Measurements from ENCODE around the gene SYPL1.

Gene SYPL1

DNA sequence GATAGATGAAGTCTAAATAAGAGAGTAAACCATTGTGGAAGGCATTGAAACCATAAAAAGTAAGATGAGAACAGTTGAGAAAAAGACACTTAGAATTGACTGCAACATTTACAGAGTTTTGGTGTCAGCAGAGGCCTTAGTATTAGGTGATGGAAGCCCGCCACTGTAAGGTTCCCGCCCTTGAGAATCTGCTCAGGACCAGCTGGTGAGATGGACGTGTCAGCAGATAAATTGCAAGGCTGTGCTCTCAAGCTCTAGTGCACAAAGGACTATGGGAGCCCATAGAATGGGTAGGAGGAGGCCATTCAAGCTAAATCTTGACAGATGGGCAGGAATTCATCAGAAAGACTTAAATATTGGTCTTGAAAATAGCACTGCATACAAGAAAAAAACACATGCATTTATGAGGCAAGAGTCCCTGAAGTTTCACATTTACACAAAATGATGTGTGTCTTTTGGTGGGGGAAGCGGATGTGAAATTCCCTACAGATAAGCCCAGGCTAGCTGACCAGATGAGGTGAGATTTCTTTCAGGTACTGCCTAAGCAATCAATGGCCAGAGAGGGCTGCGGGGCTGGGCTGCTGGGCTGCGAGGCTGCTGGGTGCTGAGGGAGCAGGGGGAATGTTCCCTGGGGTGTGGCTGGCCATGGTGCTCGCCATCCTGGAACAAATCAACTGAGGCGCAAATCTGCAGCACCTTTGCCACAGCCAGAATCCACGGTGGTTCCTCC, 42.5 kb downstream of the SYPL1 start:
- Histone ChIP-seq H3K4me1 (ENCODE audit: control insufficient read depth in 1 of 2, insufficient read depth in 2 of 2, low read length in 2 of 2) (peaks cover 43 to 44% of the 10 kb centered on the region in 2 donors), H3K9me3 (ENCODE audit: control insufficient read depth in 1 of 2, low read length in 2 of 2) (no peaks in the 10 kb centered on the region), H3K9ac (ENCODE audit: low read depth in 1 of 2, low read length in 2 of 2) (no peak overlapping the region), H3K36me3 (ENCODE audit: control insufficient read depth in 1 of 2, insufficient read depth in 2 of 2, low read length in 2 of 2) (no peaks in the 10 kb centered on the region), H3K27me3 (ENCODE audit: control insufficient read depth in 1 of 2, insufficient read depth in 2 of 2, low read length in 2 of 2) (no peaks in the 10 kb centered on the region), H3K27ac (ENCODE audit: low read depth, low read length) (no peak overlapping the region), H3K4me3 (ENCODE audit: low read depth in 1 of 2, low read length in 2 of 2) (no peak overlapping the region)

DNA sequence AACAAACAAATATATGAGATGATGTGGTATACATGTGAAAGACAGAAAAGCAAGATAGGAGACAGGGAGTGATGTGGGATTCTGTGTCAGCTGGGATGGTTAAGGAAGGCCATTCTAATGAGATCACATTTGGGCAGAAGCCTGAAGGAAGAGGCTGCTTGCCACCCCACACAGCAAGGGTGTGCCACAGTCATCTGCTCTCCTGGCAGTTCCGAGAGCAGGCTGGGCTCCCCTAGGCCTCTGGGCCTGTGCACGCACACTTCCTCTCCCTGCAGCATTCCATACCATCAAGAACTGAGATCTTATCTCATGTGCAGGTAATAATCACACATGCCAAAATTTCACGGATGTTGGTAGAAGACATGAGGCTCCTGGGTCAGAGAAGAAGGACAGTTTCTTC, 43.1 kb downstream of the SYPL1 start:
- H3K9ac ChIP-seq (ENCODE audit: low read depth in 1 of 2, low read length in 2 of 2): no peak overlapping the region
- H3K27ac ChIP-seq (ENCODE audit: low read depth, low read length): no peak overlapping the region
- H3K27me3 ChIP-seq (ENCODE audit: control insufficient read depth in 1 of 2, insufficient read depth in 2 of 2, low read length in 2 of 2): no peaks in the 10 kb centered on the region
- H3K9me3 ChIP-seq (ENCODE audit: control insufficient read depth in 1 of 2, low read length in 2 of 2): no peaks in the 10 kb centered on the region
- no peak overlapping the region for H3K4me3 ChIP-seq (ENCODE audit: low read depth in 1 of 2, low read length in 2 of 2)
- peaks cover 49 to 50% of the 10 kb centered on the region in 2 donors for H3K4me1 ChIP-seq (ENCODE audit: control insufficient read depth in 1 of 2, insufficient read depth in 2 of 2, low read length in 2 of 2)
- no peaks in the 10 kb centered on the region for H3K36me3 ChIP-seq (ENCODE audit: control insufficient read depth in 1 of 2, insufficient read depth in 2 of 2, low read length in 2 of 2)

DNA sequence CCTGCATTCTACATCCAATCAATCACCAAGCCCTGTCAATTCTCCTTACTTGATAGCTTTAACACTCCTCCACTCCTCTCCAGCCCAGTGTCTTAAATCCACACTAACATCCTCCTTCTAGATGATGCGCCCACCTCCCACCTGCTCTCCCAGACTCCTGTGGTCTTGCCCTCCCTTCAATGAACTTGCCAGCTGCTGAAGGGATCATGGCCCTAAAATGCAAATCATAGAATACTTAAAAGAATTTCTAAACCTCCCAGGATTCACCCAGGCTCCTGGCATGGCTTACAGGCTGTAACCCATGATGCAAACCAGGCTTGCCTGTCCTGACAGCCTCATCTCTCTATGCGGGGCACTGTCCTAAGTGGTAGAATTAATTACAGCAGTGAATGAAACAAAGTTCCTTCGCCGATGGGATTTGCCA, 43.6 kb downstream of the SYPL1 start:
- H3K4me3 ChIP-seq (ENCODE audit: low read depth in 1 of 2, low read length in 2 of 2): no peak overlapping the region
- H3K27ac ChIP-seq (ENCODE audit: low read depth, low read length): no peak overlapping the region
- H3K9ac ChIP-seq (ENCODE audit: low read depth in 1 of 2, low read length in 2 of 2): no peak overlapping the region
- H3K4me1 ChIP-seq (ENCODE audit: control insufficient read depth in 1 of 2, insufficient read depth in 2 of 2, low read length in 2 of 2): peaks cover 52 to 53% of the 10 kb centered on the region in 2 donors
- H3K36me3 ChIP-seq (ENCODE audit: control insufficient read depth in 1 of 2, insufficient read depth in 2 of 2, low read length in 2 of 2): no peaks in the 10 kb centered on the region
- no peaks in the 10 kb centered on the region for H3K9me3 ChIP-seq (ENCODE audit: control insufficient read depth in 1 of 2, low read length in 2 of 2)
- H3K27me3 ChIP-seq (ENCODE audit: control insufficient read depth in 1 of 2, insufficient read depth in 2 of 2, low read length in 2 of 2): no peaks in the 10 kb centered on the region

DNA sequence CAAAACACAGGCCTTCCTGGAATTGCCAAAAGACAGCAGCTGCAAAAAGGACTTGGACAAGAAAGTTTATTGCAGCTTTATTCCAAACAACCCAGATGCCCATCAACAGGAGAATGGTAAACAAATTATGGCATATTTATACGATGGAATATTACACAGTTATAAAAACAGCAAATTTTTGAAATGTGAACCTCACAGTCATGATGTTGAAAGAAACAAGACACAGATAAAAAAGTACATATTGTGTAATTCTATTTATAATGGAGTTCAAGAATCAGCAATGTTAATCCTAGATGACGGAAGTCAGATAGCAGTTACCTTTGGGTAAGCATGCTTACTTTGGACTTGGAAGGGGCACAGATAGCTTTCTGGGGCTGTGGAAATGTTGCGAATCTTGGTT, 44.4 kb downstream of the SYPL1 start:
- H3K4me1 ChIP-seq (ENCODE audit: control insufficient read depth in 1 of 2, insufficient read depth in 2 of 2, low read length in 2 of 2): peaks cover 59 to 60% of the 10 kb centered on the region in 2 donors
- no peak overlapping the region for H3K27ac ChIP-seq (ENCODE audit: low read depth, low read length)
- no peak overlapping the region for H3K9ac ChIP-seq (ENCODE audit: low read depth in 1 of 2, low read length in 2 of 2)

DNA sequence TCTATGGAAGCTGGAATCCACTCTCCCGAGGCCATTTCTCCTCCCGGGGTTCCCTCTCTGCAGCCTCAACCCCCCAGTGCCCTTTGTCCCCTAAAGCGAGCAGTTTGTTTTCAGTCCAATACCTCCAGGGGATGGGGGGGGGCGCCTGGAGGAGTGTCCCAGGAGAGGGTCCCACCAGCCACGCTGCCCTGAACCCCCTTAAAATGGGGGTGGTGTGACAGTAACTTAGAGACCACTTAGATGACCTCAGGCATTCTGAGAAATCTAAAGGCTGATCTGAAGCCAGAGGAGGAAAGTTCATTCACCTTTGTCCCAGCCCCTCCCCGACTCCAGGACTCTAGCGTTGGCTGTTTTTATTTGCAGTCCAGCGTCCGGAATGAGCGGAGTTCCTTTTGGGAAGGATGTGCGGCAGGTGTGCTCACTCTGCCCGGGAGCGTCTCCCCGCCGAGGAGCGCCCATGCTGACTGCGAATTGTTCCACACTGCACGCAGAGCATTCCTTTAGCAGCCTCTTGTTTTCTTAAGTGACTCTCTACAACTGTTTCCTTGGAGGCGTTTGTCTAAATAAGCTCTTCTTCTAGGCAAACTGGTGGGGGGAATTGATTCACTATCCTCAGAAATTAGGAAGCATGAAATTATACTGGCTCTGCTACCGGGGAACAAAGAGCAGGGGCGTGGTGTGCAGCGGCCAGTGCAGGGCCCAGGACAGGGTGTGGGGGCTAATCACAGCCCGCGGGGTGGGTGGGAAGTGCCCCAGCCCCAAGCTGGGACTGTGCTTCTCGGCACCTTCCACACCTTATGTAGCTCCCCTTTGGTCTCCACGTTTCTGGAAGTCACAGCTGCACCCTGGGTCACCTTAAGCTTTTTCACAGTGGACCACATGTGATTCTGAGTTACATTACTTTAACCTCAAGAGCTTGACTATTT, 46.3 kb downstream of the SYPL1 start:
- H3K4me1 ChIP-seq (ENCODE audit: control insufficient read depth in 1 of 2, insufficient read depth in 2 of 2, low read length in 2 of 2): peaks cover 54 to 56% of the 10 kb centered on the region in 2 donors
- H3K4me3 ChIP-seq (ENCODE audit: low read depth in 1 of 2, low read length in 2 of 2): peak overlapping the region; percentile 52 to 63
- peak overlapping the region in 1 of 2 donors; percentile 49 for H3K9ac ChIP-seq (ENCODE audit: low read depth in 1 of 2, low read length in 2 of 2)
- H3K27me3 ChIP-seq (ENCODE audit: control insufficient read depth in 1 of 2, insufficient read depth in 2 of 2, low read length in 2 of 2): no peaks in the 10 kb centered on the region
- H3K27ac ChIP-seq (ENCODE audit: low read depth, low read length): peak overlapping the region; percentile 64
- no peaks in the 10 kb centered on the region for H3K9me3 ChIP-seq (ENCODE audit: control insufficient read depth in 1 of 2, low read length in 2 of 2)
- no peaks in the 10 kb centered on the region for H3K36me3 ChIP-seq (ENCODE audit: control insufficient read depth in 1 of 2, insufficient read depth in 2 of 2, low read length in 2 of 2)

More for the DNA sequence above, 44.4 kb downstream of the SYPL1 start:
- Histone ChIP-seq H3K9me3 (ENCODE audit: control insufficient read depth in 1 of 2, low read length in 2 of 2) (no peaks in the 10 kb centered on the region), H3K4me3 (ENCODE audit: low read depth in 1 of 2, low read length in 2 of 2) (no peak overlapping the region), H3K36me3 (ENCODE audit: control insufficient read depth in 1 of 2, insufficient read depth in 2 of 2, low read length in 2 of 2) (no peaks in the 10 kb centered on the region), H3K27me3 (ENCODE audit: control insufficient read depth in 1 of 2, insufficient read depth in 2 of 2, low read length in 2 of 2) (no peaks in the 10 kb centered on the region)

DNA sequence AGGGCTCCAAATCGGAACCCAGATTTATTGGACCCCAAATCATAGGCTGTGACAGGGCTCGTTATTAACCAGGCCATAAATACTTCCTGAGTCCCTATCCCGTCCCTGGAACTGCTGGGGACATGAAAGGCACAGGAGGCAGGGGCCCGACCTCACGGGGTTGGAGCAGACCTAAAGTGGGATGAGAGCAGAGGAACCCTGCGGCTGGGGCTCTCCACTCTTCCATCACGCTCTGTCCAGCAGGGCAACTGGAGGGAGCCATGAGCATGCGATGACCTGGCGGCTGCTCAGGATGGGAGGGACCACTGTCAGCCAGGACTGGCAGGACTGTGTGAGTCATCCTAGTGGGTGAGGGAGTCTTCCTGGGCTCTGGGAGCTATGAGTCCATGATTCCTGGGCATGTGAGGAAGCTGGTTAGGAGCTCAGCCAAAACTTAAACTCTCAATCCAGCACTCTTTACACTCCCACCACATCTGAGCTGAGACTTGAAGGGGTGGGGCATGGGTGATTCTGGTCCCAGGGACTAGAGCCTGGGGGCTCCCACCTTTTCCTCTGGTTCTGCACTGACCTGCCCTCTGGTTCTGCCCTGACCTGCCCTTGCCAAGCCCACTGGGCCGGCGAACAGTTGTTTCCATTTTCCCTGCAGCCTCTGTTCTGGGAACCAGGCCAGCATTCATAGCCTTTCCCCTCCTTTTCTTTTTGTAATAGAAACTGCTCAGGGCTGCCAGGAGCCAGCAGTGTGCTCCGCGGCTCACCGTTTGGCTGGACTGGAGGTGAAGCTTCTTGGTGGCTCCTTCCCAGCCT, 47.1 kb downstream of the SYPL1 start:
- Histone ChIP-seq H3K4me1 (ENCODE audit: control insufficient read depth in 1 of 2, insufficient read depth in 2 of 2, low read length in 2 of 2) (peaks cover 46 to 47% of the 10 kb centered on the region in 2 donors), H3K27ac (ENCODE audit: low read depth, low read length) (peak overlapping the region; percentile 64), H3K36me3 (ENCODE audit: control insufficient read depth in 1 of 2, insufficient read depth in 2 of 2, low read length in 2 of 2) (no peaks in the 10 kb centered on the region), H3K27me3 (ENCODE audit: control insufficient read depth in 1 of 2, insufficient read depth in 2 of 2, low read length in 2 of 2) (no peaks in the 10 kb centered on the region), H3K9me3 (ENCODE audit: control insufficient read depth in 1 of 2, low read length in 2 of 2) (no peaks in the 10 kb centered on the region), H3K4me3 (ENCODE audit: low read depth in 1 of 2, low read length in 2 of 2) (peak overlapping the region; percentile 52 to 63), H3K9ac (ENCODE audit: low read depth in 1 of 2, low read length in 2 of 2) (peak overlapping the region in 1 of 2 donors; percentile 49)

DNA sequence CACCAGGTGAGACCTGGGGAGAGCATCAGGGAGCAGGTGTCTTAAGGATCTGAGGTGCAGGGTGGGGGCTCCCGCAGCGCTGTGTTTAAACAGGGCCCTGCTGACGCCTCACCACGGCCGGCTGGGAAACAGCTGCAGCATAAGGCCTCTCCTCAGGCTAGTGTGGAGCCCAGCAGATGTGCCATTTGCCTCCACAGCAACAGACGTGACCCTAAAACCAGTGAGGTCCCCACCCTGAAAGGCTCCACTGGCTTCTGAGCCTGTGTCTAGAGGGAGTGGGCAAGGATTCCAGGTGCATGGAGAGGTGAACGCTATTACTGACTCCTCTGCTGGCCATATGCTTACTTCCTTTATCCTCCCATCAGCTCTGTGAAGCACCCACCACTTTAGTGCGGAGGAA, 47.8 kb downstream of the SYPL1 start:
- H3K9me3 ChIP-seq (ENCODE audit: control insufficient read depth in 1 of 2, low read length in 2 of 2): no peaks in the 10 kb centered on the region
- H3K27ac ChIP-seq (ENCODE audit: low read depth, low read length): peak overlapping the region; percentile 64
- H3K4me1 ChIP-seq (ENCODE audit: control insufficient read depth in 1 of 2, insufficient read depth in 2 of 2, low read length in 2 of 2): peaks cover 42 to 43% of the 10 kb centered on the region in 2 donors
- no peaks in the 10 kb centered on the region for H3K36me3 ChIP-seq (ENCODE audit: control insufficient read depth in 1 of 2, insufficient read depth in 2 of 2, low read length in 2 of 2)
- H3K9ac ChIP-seq (ENCODE audit: low read depth in 1 of 2, low read length in 2 of 2): no peak overlapping the region
- no peaks in the 10 kb centered on the region for H3K27me3 ChIP-seq (ENCODE audit: control insufficient read depth in 1 of 2, insufficient read depth in 2 of 2, low read length in 2 of 2)
- no peak overlapping the region for H3K4me3 ChIP-seq (ENCODE audit: low read depth in 1 of 2, low read length in 2 of 2)

DNA sequence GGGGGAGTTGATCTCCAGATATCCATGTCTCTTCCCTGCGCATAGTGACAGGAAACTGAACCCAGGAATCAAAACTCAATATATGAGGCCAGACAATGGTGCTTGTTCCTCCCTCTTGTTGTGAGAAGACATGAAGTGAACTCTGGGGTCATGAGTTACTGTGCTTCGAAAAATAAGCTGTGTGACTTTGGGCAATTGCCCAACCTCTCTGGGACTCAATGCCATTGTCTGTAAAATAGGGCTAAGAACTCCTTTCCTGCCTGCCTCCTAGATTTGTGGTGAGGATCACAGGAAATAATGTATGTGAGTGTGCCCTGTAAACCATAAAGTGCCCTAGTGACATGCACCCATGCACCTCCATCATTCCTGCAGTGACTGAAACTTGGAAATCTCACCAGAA, 48.4 kb downstream of the SYPL1 start:
- no peaks in the 10 kb centered on the region for H3K27me3 ChIP-seq (ENCODE audit: control insufficient read depth in 1 of 2, insufficient read depth in 2 of 2, low read length in 2 of 2)
- H3K9ac ChIP-seq (ENCODE audit: low read depth in 1 of 2, low read length in 2 of 2): no peak overlapping the region
- no peaks in the 10 kb centered on the region for H3K9me3 ChIP-seq (ENCODE audit: control insufficient read depth in 1 of 2, low read length in 2 of 2)
- H3K4me3 ChIP-seq (ENCODE audit: low read depth in 1 of 2, low read length in 2 of 2): no peak overlapping the region
- H3K4me1 ChIP-seq (ENCODE audit: control insufficient read depth in 1 of 2, insufficient read depth in 2 of 2, low read length in 2 of 2): peaks cover 42 to 48% of the 10 kb centered on the region in 2 donors
- no peaks in the 10 kb centered on the region for H3K36me3 ChIP-seq (ENCODE audit: control insufficient read depth in 1 of 2, insufficient read depth in 2 of 2, low read length in 2 of 2)
- no peak overlapping the region for H3K27ac ChIP-seq (ENCODE audit: low read depth, low read length)

DNA sequence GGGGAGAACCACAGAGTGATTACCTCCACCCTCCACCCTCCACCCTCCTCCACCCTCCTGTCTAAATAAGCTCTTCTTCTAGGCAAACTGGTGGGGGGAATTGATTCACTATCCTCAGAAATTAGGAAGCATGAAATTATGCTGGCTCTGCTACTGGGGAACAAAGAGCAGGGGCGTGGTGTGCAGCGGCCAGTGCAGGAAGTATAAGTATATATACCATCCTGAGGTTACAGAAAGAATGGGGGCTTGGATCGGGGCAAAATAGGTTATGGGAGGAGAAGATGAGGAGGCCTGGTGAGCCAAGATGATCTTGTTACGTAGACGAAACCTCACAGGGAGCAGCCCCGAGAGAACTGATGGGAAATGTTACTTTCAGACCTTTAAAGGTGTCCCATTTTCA, 49.1 kb downstream of the SYPL1 start:
- Histone ChIP-seq H3K9ac (ENCODE audit: low read depth in 1 of 2, low read length in 2 of 2) (no peak overlapping the region), H3K4me1 (ENCODE audit: control insufficient read depth in 1 of 2, insufficient read depth in 2 of 2, low read length in 2 of 2) (peaks cover 42 to 54% of the 10 kb centered on the region in 2 donors), H3K4me3 (ENCODE audit: low read depth in 1 of 2, low read length in 2 of 2) (no peak overlapping the region), H3K27ac (ENCODE audit: low read depth, low read length) (no peak overlapping the region), H3K27me3 (ENCODE audit: control insufficient read depth in 1 of 2, insufficient read depth in 2 of 2, low read length in 2 of 2) (no peaks in the 10 kb centered on the region), H3K9me3 (ENCODE audit: control insufficient read depth in 1 of 2, low read length in 2 of 2) (no peaks in the 10 kb centered on the region), H3K36me3 (ENCODE audit: control insufficient read depth in 1 of 2, insufficient read depth in 2 of 2, low read length in 2 of 2) (no peaks in the 10 kb centered on the region)

All from duodenal mucosa (tissue), 2 donors.